Effector memory CD8-positive, alpha-beta T cell (primary cell): ENCODE results near the gene HSBP1L1.
"Not testable (repeated sequence)": the region's sequence is repeated elsewhere in the genome, so short reads cannot be mapped to it uniquely, and the experiment has no call there.

ENCODE experiments used
- ATAC-seq: fragments of 150-1000 bp; cut with Tn5 transposase; replicated peaks from 2 replicates; pipeline ENCODE4 v1.10.0; 2021; ENCODE audit warnings: mild to moderate bottlenecking, moderate library complexity
- DNase-seq, 3 experiments: peaks; one replicate each; pipeline ENCODE4 v3.0.0; 2021
- H3K27ac Mint-ChIP-seq, 2 donors: one replicate each; pipeline ENCODE4 v1.8.0; 2022; ENCODE audit warnings: mild to moderate bottlenecking in 2 of 2, mixed read lengths in 2 of 2, moderate library complexity in 2 of 2
- H3K27me3 Mint-ChIP-seq, 2 donors: one replicate each; pipeline ENCODE4 v1.8.0; 2022; ENCODE audit warnings: mixed read lengths in 2 of 2
- H3K36me3 Mint-ChIP-seq: one replicate; pipeline ENCODE4 v1.8.0; 2022; ENCODE audit warnings: mild to moderate bottlenecking, moderate library complexity, mixed read lengths; ENCODE audit not compliant: insufficient read depth
- H3K4me1 Mint-ChIP-seq, 2 donors: one replicate each; pipeline ENCODE4 v1.8.0; 2022; ENCODE audit warnings: low read depth in 2 of 2, mixed read lengths in 2 of 2
- H3K4me3 Mint-ChIP-seq, 2 donors: one replicate each; pipeline ENCODE4 v1.8.0; 2022; ENCODE audit warnings: mild to moderate bottlenecking in 2 of 2, mixed read lengths in 2 of 2, moderate library complexity in 2 of 2
- H3K9me3 Mint-ChIP-seq, 2 donors: one replicate each; pipeline ENCODE4 v1.8.0; 2022; ENCODE audit warnings: mixed read lengths in 2 of 2

Gene HSBP1L1

DNA sequence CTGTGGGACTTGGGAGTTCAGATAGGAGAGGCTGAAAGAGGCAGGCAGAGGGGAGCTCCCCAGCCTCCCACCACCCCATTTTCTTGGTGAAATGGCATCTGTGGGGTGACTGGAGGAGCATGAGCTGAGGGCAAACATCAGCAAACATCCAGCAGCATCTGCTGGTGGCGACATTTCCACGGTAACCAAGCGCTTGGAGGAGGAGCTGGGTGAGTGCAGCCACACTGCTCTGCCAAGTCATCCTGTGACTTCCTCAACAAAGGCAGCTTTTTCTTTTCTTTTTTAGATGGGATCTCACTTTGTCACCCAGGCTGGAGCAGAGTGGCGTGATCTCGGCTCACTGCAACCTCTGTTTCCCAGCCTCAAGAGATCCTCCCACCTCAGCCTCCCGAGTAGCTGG lies 18.3 kb downstream of the HSBP1L1 start:
- ATAC-seq (no peak), DNase-seq (no peak)
- Mint-ChIP-seq H3K36me3 (peaks cover 27% of the 10 kb centered on the region), H3K9me3 (no peaks in the 10 kb centered on the region), H3K27me3 (no peaks in the 10 kb centered on the region), H3K4me1 (peaks cover 57 to 72% of the 10 kb centered on the region in 2 donors), H3K4me3 (peak overlapping the region; percentile 37 to 61), H3K27ac (peak overlapping the region; percentile 52 to 58)

GRCh38 chr18:79983253-79983652 lies 18.8 kb downstream of the HSBP1L1 start:
- DNase-seq, result no peak
- H3K27me3 Mint-ChIP-seq, result no peaks in the 10 kb centered on the region
- peak overlapping the region in 1 of 2 donors; percentile 58 for H3K27ac Mint-ChIP-seq
- peak overlapping the region in 1 of 2 donors; percentile 47 for H3K4me3 Mint-ChIP-seq
- no peaks in the 10 kb centered on the region for H3K9me3 Mint-ChIP-seq
- H3K36me3 Mint-ChIP-seq, result peaks cover 30% of the 10 kb centered on the region
- peaks cover 56 to 69% of the 10 kb centered on the region in 2 donors for H3K4me1 Mint-ChIP-seq
- ATAC-seq, result no peak

DNA sequence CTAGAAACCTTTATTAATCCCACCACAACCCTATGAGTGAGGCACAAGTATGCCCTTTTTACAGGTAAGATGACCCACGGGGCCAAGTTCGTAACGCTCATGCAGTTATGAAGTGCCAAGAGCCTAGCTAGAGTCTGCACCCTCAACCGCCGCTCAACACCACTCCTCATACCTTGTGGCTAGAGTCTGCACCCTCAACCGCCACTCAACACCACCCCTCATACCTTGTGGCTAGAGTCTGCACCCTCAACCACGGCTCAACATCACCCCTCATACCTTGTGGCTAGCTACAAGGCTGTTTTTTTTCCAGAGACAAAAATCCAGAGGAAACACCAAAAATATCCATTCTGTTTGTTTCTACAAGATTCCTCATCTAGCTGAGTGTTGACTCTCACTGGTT lies 19.4 kb downstream of the HSBP1L1 start:
- H3K9me3 Mint-ChIP-seq, result no peaks in the 10 kb centered on the region
- DNase-seq, result peak in 1 of 3 experiments; percentile 16
- no peaks in the 10 kb centered on the region for H3K27me3 Mint-ChIP-seq
- peaks cover 56 to 70% of the 10 kb centered on the region in 2 donors for H3K4me1 Mint-ChIP-seq
- ATAC-seq, result peak; percentile 29
- peak overlapping the region; percentile 41 to 47 for H3K4me3 Mint-ChIP-seq
- H3K27ac Mint-ChIP-seq, result peak overlapping the region; percentile 58
- H3K36me3 Mint-ChIP-seq, result peaks cover 29% of the 10 kb centered on the region

GRCh38 chr18:79985172-79985571 lies 20.7 kb downstream of the HSBP1L1 start:
- Mint-ChIP-seq H3K4me3 (no peak overlapping the region), H3K4me1 (peaks cover 54 to 66% of the 10 kb centered on the region in 2 donors), H3K9me3 (no peaks in the 10 kb centered on the region), H3K27ac (no peak overlapping the region), H3K36me3 (peaks cover 23% of the 10 kb centered on the region), H3K27me3 (no peaks in the 10 kb centered on the region)
- no peak for ATAC-seq
- DNase-seq, result no peak

DNA sequence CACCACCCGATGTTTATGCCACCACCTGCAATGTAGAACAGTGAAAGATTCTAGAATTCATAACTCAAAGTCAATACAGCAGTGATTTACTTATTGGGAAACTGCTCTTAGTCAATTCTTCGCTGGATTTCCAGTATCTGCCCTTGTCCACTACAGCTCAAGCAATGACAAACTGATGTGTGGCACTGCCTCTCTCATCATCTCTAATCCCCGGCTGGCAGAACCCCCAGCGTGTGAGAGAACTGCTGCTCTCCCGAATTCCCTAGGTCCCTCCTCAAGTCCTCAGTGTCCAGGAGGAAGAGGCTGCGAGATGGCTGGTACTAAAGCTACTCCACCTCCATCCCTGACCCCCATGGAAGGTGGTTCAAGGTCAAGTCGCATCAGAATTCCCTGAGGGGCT lies 22.3 kb downstream of the HSBP1L1 start:
- Mint-ChIP-seq H3K9me3 (no peaks in the 10 kb centered on the region), H3K27me3 (no peaks in the 10 kb centered on the region), H3K27ac (peak overlapping the region; percentile 85 to 96), H3K4me1 (peaks cover 46 to 59% of the 10 kb centered on the region in 2 donors), H3K36me3 (peaks cover 22% of the 10 kb centered on the region), H3K4me3 (peak overlapping the region; percentile 86 to 89)
- no peak for ATAC-seq
- DNase-seq, result no peak

DNA sequence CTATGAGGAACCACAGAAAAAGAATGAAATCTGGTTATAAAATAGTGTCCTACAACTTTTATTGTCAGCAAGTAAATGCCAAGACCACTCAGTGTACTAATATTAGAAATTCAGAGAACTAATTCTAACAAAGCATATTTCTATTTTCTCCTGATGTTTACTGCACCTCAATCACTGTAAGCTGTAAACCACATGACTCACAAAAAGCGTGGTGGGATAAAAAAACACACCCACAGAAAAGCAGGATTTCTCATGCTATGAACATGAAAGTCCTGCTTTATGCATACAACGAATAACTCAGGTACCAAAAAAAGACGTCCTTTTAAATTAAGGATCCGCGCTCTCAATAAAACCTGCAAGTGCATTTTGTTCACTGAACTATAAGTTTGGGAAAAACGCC lies 23.1 kb downstream of the HSBP1L1 start:
- Mint-ChIP-seq H3K27ac (peak overlapping the region; percentile 96), H3K36me3 (peaks cover 19% of the 10 kb centered on the region), H3K9me3 (no peaks in the 10 kb centered on the region), H3K27me3 (no peaks in the 10 kb centered on the region), H3K4me1 (peaks cover 38 to 51% of the 10 kb centered on the region in 2 donors), H3K4me3 (peak overlapping the region; percentile 86 to 89)
- ATAC-seq (no peak), DNase-seq (no peak)

DNA sequence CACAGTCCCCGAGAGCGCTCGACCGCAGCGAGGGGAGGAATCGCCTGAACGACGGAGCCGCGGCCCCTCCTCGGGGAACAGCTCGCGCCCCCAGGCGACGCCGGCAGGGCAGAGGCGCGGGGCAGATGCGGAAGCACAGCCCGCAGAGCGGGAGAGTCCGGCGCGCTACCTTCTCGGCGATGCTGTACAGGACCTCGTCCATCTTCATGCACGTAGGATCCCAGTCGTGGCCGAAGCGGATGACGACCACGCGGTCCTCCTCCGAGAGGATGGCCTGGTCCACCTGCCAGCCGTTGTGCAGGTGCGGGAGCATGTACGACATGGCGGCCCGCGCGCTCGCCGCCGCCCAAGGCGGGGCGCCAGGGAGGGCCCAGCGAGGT lies 23.6 kb downstream of the HSBP1L1 start:
- DNase-seq (peak; percentile 56 to 62 (median 58)), ATAC-seq (peak; percentile 72)
- Mint-ChIP-seq H3K36me3 (peaks cover 19% of the 10 kb centered on the region), H3K27me3 (no peaks in the 10 kb centered on the region), H3K9me3 (no peaks in the 10 kb centered on the region), H3K27ac (peak overlapping the region; percentile 96), H3K4me1 (peaks cover 34 to 48% of the 10 kb centered on the region in 2 donors), H3K4me3 (peak overlapping the region; percentile 86 to 89)

GRCh38 chr18:79988451-79989194 lies 24.2 kb downstream of the HSBP1L1 start, which contains the start of gene TXNL4A:
Gene TXNL4A, minus strand, starts transcription at chr18:79988563. Its CDS starts 171 bp downstream, at chr18:79988392.
- Mint-ChIP-seq H3K9me3 (no peaks in the 10 kb centered on the region), H3K36me3 (peaks cover 19% of the 10 kb centered on the region), H3K4me1 (peaks cover 30 to 43% of the 10 kb centered on the region in 2 donors), H3K4me3 (peak within 1 kb of the TSS; percentile 86 to 89), H3K27me3 (no peaks in the 10 kb centered on the region), H3K27ac (peak within 1 kb of the TSS; percentile 96)
- ATAC-seq (peak; percentile 91), DNase-seq (peak; percentile 75 to 82 (median 81))

DNA sequence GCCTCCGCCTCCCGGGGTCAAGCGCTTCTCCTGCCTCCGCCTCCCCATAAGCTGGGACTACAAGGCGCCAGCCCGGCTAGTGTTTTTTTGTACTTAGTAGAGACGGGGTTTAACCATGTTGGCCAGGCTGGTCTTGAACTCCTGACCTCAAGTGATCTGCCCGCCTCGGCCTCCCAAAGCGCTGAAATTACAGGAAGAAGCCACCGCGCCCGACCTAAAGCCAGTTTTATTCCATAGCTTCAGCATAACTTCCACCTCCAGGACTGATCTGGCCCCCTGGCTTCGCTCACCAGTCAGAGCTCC lies 24.7 kb downstream of the HSBP1L1 start:
- ATAC-seq, result no peak
- H3K9me3 Mint-ChIP-seq, result no peaks in the 10 kb centered on the region
- peaks cover 25 to 38% of the 10 kb centered on the region in 2 donors for H3K4me1 Mint-ChIP-seq
- H3K36me3 Mint-ChIP-seq, result peaks cover 19% of the 10 kb centered on the region
- peak overlapping the region; percentile 86 to 89 for H3K4me3 Mint-ChIP-seq
- no peak for DNase-seq
- peak overlapping the region; percentile 96 for H3K27ac Mint-ChIP-seq
- peaks cover 0 to 1% of the 10 kb centered on the region in 2 donors for H3K27me3 Mint-ChIP-seq

DNA sequence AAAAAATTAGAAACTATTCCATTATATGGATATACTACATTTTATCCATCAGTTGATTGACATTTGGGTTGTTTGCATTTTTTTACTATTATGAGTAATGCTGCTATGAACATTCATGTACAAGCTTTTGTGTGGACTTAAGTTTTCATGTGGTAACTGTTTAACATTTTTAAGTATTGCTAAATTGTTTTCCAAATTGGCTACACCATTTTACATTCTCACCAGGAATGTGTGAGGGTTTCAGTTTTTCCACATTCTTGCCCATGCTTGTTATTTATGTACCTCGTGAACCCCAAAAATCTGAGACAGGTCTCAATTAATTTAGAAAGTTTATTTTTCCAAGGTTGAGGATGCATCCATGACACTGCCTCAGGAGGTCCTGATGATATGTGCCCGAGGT lies 27.1 kb downstream of the HSBP1L1 start:
- H3K27me3 Mint-ChIP-seq, result peaks cover 0 to 17% of the 10 kb centered on the region in 2 donors
- no peak for DNase-seq
- H3K36me3 Mint-ChIP-seq, result peaks cover 8% of the 10 kb centered on the region
- H3K9me3 Mint-ChIP-seq, result no peaks in the 10 kb centered on the region
- H3K4me1 Mint-ChIP-seq, result peaks cover 10 to 20% of the 10 kb centered on the region in 2 donors
- ATAC-seq, result no peak
- H3K4me3 Mint-ChIP-seq, result no peak overlapping the region
- H3K27ac Mint-ChIP-seq, result no peak overlapping the region

GRCh38 chr18:79999701-80000100 lies 35.3 kb downstream of the HSBP1L1 start:
- not testable (repeated sequence) for H3K36me3 Mint-ChIP-seq, H3K27ac Mint-ChIP-seq, H3K4me3 Mint-ChIP-seq, ATAC-seq, H3K9me3 Mint-ChIP-seq, DNase-seq, H3K4me1 Mint-ChIP-seq
- peaks cover 0 to 18% of the 10 kb centered on the region in 2 donors for H3K27me3 Mint-ChIP-seq

- Mint-ChIP-seq H3K27me3 (peaks cover 0 to 19% of the 10 kb centered on the region in 2 donors), H3K4me1 (no peaks in the 10 kb centered on the region), H3K9me3 (peaks cover 0 to 9% of the 10 kb centered on the region in 2 donors), H3K27ac (no peak overlapping the region), H3K4me3 (no peak overlapping the region), H3K36me3 (no peaks in the 10 kb centered on the region)
- DNase-seq (no peak), ATAC-seq (no peak)
Observed at GRCh38 chr18:80000877-80001276, 36.4 kb downstream of the HSBP1L1 start.

GRCh38 chr18:80002468-80002867 lies 38.0 kb downstream of the HSBP1L1 start:
- H3K27me3 Mint-ChIP-seq, result peaks cover 0 to 9% of the 10 kb centered on the region in 2 donors
- H3K4me3 Mint-ChIP-seq, result no peak overlapping the region
- H3K36me3 Mint-ChIP-seq, result no peaks in the 10 kb centered on the region
- H3K4me1 Mint-ChIP-seq, result no peaks in the 10 kb centered on the region
- H3K9me3 Mint-ChIP-seq, result peaks cover 0 to 9% of the 10 kb centered on the region in 2 donors
- DNase-seq, result no peak
- no peak overlapping the region for H3K27ac Mint-ChIP-seq
- no peak for ATAC-seq

GRCh38 chr18:80004600-80005342 lies 40.3 kb downstream of the HSBP1L1 start:
- DNase-seq, result no peak
- H3K9me3 Mint-ChIP-seq, result peaks cover 2 to 7% of the 10 kb centered on the region in 2 donors
- H3K4me1 Mint-ChIP-seq, result no peaks in the 10 kb centered on the region
- no peaks in the 10 kb centered on the region for H3K36me3 Mint-ChIP-seq
- H3K27ac Mint-ChIP-seq, result no peak overlapping the region
- no peak for ATAC-seq
- no peak overlapping the region for H3K4me3 Mint-ChIP-seq
- peaks cover 0 to 9% of the 10 kb centered on the region in 2 donors for H3K27me3 Mint-ChIP-seq
